Panc1 (cell line): ENCODE data around the gene MYO1H.

Source experiments
- TF ChIP-seq, protein P1 (sequence below): fragments of 450-650 bp; IDR thresholded peaks from 2 replicates; pipeline ENCODE4 v1.5.1; 2017; ENCODE audit warnings: mild to moderate bottlenecking
- TF ChIP-seq, protein P2 (sequence below), 2 experiments: IDR thresholded peaks; 2 replicates each; pipeline ENCODE4 v1.6.1; 2011 to 2012; ENCODE audit warnings: low read depth in 2 of 2, control low read depth in 1 of 2, low read length in 1 of 2, mild to moderate bottlenecking in 1 of 2, moderate library complexity in 1 of 2; ENCODE audit not compliant: insufficient read depth in 1 of 2

GRCh38 chr12:109492371-109492770 lies 144.7 kb downstream of the MYO1H start:
- TF ChIP-seq, protein P1, sequence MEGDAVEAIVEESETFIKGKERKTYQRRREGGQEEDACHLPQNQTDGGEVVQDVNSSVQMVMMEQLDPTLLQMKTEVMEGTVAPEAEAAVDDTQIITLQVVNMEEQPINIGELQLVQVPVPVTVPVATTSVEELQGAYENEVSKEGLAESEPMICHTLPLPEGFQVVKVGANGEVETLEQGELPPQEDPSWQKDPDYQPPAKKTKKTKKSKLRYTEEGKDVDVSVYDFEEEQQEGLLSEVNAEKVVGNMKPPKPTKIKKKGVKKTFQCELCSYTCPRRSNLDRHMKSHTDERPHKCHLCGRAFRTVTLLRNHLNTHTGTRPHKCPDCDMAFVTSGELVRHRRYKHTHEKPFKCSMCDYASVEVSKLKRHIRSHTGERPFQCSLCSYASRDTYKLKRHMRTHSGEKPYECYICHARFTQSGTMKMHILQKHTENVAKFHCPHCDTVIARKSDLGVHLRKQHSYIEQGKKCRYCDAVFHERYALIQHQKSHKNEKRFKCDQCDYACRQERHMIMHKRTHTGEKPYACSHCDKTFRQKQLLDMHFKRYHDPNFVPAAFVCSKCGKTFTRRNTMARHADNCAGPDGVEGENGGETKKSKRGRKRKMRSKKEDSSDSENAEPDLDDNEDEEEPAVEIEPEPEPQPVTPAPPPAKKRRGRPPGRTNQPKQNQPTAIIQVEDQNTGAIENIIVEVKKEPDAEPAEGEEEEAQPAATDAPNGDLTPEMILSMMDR = no peak
- TF ChIP-seq, protein P2, sequence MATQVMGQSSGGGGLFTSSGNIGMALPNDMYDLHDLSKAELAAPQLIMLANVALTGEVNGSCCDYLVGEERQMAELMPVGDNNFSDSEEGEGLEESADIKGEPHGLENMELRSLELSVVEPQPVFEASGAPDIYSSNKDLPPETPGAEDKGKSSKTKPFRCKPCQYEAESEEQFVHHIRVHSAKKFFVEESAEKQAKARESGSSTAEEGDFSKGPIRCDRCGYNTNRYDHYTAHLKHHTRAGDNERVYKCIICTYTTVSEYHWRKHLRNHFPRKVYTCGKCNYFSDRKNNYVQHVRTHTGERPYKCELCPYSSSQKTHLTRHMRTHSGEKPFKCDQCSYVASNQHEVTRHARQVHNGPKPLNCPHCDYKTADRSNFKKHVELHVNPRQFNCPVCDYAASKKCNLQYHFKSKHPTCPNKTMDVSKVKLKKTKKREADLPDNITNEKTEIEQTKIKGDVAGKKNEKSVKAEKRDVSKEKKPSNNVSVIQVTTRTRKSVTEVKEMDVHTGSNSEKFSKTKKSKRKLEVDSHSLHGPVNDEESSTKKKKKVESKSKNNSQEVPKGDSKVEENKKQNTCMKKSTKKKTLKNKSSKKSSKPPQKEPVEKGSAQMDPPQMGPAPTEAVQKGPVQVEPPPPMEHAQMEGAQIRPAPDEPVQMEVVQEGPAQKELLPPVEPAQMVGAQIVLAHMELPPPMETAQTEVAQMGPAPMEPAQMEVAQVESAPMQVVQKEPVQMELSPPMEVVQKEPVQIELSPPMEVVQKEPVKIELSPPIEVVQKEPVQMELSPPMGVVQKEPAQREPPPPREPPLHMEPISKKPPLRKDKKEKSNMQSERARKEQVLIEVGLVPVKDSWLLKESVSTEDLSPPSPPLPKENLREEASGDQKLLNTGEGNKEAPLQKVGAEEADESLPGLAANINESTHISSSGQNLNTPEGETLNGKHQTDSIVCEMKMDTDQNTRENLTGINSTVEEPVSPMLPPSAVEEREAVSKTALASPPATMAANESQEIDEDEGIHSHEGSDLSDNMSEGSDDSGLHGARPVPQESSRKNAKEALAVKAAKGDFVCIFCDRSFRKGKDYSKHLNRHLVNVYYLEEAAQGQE (IDR thresholded peaks at IDR 0.05; ENCODE audit: insufficient read depth in 1 of 2, low read depth in 2 of 2, low read length in 1 of 2) = no peak
